Natural killer cell (primary cell): Measurements from ENCODE around the gene PLEK2. TPM values are rescaled to one million over a fixed set of nuclear protein-coding genes. Genes with fewer than 3 reads are reported as not detected.

Experiments used
- ATAC-seq, 3 donors: fragments of 150-1000 bp in 2 of 3; fragments of 200-7000 bp in 1 of 3; cut with Tn5 transposase; 1 replicate in 1 of 3; 2 replicates in 2 of 3; pipeline ENCODE4 v1.10.0; 2021; ENCODE audit warnings: mild to moderate bottlenecking in 2 of 3, moderate library complexity in 2 of 3
- DNase-seq, 2 donors: peaks; one replicate each; pipeline versions ENCODE4 v3.0.0 to v3.0.0-alpha.2; 2013 to 2021; ENCODE audit warnings: mixed read lengths in 1 of 2
- H3K27ac ChIP-seq: one replicate; pipeline ENCODE4 v1.5.1; 2013; ENCODE audit warnings: mild to moderate bottlenecking, low read length
- H3K27me3 ChIP-seq: one replicate; pipeline ENCODE4 v1.6.1; 2013; ENCODE audit warnings: low read length; ENCODE audit not compliant: control insufficient read depth, insufficient read depth
- H3K36me3 ChIP-seq: one replicate; pipeline ENCODE4 v1.6.1; 2013; ENCODE audit warnings: low read length; ENCODE audit not compliant: control insufficient read depth, insufficient read depth
- H3K4me1 ChIP-seq: one replicate; pipeline ENCODE4 v1.6.1; 2013; ENCODE audit warnings: low read length; ENCODE audit not compliant: control insufficient read depth, insufficient read depth
- H3K4me3 ChIP-seq: one replicate; pipeline ENCODE4 v1.5.1; 2013; ENCODE audit warnings: low read length
- H3K9me3 ChIP-seq: one replicate; pipeline ENCODE4 v1.6.1; 2013; ENCODE audit warnings: low read length; ENCODE audit not compliant: control insufficient read depth, insufficient read depth
- H3K27ac Mint-ChIP-seq, 2 donors: one replicate each; pipeline ENCODE4 v1.8.0; 2022; ENCODE audit warnings: mild to moderate bottlenecking in 2 of 2, mixed read lengths in 2 of 2, moderate library complexity in 1 of 2
- H3K27me3 Mint-ChIP-seq, 2 donors: one replicate each; pipeline ENCODE4 v1.8.0; 2022; ENCODE audit warnings: low read depth in 2 of 2, mixed read lengths in 2 of 2
- H3K36me3 Mint-ChIP-seq: one replicate; pipeline ENCODE4 v1.8.0; 2022; ENCODE audit warnings: mixed read lengths
- H3K4me1 Mint-ChIP-seq, 2 donors: one replicate each; pipeline ENCODE4 v1.8.0; 2022; ENCODE audit warnings: mixed read lengths in 2 of 2
- H3K4me3 Mint-ChIP-seq: one replicate; pipeline ENCODE4 v1.8.0; 2022; ENCODE audit warnings: mild to moderate bottlenecking, moderate library complexity, mixed read lengths
- H3K9me3 Mint-ChIP-seq, 2 donors: one replicate each; pipeline ENCODE4 v1.8.0; 2022; ENCODE audit warnings: mixed read lengths in 2 of 2
- WGBS: methylation state at CpG from one replicate; pipeline ENCODE4 v1.1.7; 2013; ENCODE audit warnings: missing lambda C conversion rate; ENCODE audit not compliant: insufficient coverage; 5-methylcytosine and 5-hydroxymethylcytosine counted together
- intact Hi-C: fragments of 100-400 bp; cut with micrococcal nuclease; formaldehyde crosslinking; loops from one replicate; pipeline ENCODE4 v1.14.2; 2022
- total RNA-seq, 4 donors: library from RNA; stranded (reverse); fragments of 120-200 nt in 1 of 4; gene quantifications; one replicate each; pipeline versions ENCODE4 v1.2.3 to v1.2.4, GENCODE V29; 2013 to 2022
- TF ChIP-seq, protein P1 (sequence below): fragments of 200-600 bp; IDR thresholded peaks from one replicate; pipeline ENCODE4 v1.8.0; 2022; ENCODE audit warnings: antibody characterized with exemption

Gene PLEK2
- total RNA-seq, 3 donors from 2014 or later (not counting 1 experiment from before 2014, with no cell fraction given), result not detected

DNA sequence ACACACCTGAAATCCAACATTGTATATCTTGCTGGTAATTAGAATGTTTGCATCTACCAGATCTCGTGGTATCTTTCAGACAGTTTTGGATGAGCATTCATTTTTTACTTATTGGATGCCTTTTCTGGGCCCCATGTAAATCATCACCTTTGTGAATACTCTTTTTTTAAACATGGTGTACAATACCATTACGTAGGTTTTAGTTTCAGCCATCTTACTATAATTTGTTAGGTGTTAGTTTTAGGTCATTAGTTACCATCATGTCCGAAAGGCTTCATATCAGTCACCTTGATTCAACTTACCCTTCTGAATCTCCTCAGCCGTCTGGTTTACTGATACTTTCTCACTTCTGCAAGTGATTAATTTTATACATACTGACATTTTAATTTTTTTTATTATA lies 46.5 kb downstream of the PLEK2 start:
- DNase-seq (no peak), ATAC-seq (no peak)
- no peaks in the 10 kb centered on the region for H3K27me3 ChIP-seq
- Mint-ChIP-seq H3K9me3 (no peaks in the 10 kb centered on the region), H3K27me3 (no peaks in the 10 kb centered on the region), H3K4me3 (no peak overlapping the region), H3K36me3 (peaks cover 10% of the 10 kb centered on the region), H3K27ac (no peak overlapping the region), H3K4me1 (peaks cover 41 to 43% of the 10 kb centered on the region in 2 donors)
- H3K27ac ChIP-seq, result no peak overlapping the region
- peaks cover 4% of the 10 kb centered on the region for H3K4me1 ChIP-seq
- H3K36me3 ChIP-seq, result peaks cover 53% of the 10 kb centered on the region
- TF ChIP-seq, protein P1, sequence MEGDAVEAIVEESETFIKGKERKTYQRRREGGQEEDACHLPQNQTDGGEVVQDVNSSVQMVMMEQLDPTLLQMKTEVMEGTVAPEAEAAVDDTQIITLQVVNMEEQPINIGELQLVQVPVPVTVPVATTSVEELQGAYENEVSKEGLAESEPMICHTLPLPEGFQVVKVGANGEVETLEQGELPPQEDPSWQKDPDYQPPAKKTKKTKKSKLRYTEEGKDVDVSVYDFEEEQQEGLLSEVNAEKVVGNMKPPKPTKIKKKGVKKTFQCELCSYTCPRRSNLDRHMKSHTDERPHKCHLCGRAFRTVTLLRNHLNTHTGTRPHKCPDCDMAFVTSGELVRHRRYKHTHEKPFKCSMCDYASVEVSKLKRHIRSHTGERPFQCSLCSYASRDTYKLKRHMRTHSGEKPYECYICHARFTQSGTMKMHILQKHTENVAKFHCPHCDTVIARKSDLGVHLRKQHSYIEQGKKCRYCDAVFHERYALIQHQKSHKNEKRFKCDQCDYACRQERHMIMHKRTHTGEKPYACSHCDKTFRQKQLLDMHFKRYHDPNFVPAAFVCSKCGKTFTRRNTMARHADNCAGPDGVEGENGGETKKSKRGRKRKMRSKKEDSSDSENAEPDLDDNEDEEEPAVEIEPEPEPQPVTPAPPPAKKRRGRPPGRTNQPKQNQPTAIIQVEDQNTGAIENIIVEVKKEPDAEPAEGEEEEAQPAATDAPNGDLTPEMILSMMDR, result no peak
- WGBS, result 100% methylated on average over 1 of the region's 4 CpGs
- H3K9me3 ChIP-seq, result no peaks in the 10 kb centered on the region
- intact Hi-C loops, result no loop called here
- no peak overlapping the region for H3K4me3 ChIP-seq

DNA sequence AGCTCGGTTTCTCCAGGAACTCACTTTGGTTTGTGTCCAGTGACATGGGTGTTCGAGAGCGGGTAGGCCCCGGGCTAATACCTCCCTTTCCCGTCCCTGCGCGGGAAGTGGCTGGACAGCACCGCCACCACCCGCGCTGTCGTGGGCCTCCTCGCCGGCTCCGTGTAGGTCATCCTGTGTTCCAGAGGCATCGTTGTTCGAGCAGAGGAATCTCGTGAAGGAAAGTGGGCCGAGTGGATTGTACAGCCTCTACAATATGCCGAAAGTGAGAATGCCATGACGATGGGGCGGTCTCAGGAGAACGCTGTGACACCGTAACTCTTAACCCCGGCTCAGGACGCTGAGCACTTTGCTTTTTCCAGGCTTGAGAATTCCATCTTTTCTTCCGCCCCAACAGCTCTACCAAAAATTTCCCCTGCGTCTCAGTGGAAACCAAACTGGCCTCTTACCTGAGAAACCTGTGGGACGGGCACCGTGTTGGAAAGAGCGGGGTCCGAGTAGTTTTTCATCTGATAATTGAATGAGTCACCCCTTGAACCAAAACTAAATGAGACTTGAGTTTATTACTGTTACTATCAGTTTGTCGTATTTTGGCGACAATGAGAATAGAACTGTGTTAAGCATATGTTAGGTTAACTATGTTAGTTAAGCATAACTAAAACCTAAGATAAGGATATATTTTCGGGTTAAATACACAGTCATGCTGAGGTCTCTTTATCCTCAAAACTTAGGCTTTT lies 51.3 kb downstream of the PLEK2 start:
- no peaks in the 10 kb centered on the region for H3K9me3 Mint-ChIP-seq
- Histone ChIP-seq H3K36me3 (peaks cover 14% of the 10 kb centered on the region), H3K4me3 (peak overlapping the region; percentile 82), H3K27me3 (no peaks in the 10 kb centered on the region), H3K27ac (peak overlapping the region; percentile 94), H3K4me1 (peaks cover 17% of the 10 kb centered on the region), H3K9me3 (no peaks in the 10 kb centered on the region)
- peak; percentile 22 to 39 (median 25) for ATAC-seq
- no peak for DNase-seq
- no peaks in the 10 kb centered on the region for H3K27me3 Mint-ChIP-seq
- peak overlapping the region; percentile 99 for H3K27ac Mint-ChIP-seq
- H3K4me1 Mint-ChIP-seq, result peaks cover 60 to 61% of the 10 kb centered on the region in 2 donors
- H3K36me3 Mint-ChIP-seq, result no peaks in the 10 kb centered on the region
- intact Hi-C loops, result loop anchor here (1.0 kb wide), 1 partner anchor 119 kb away; the partner anchor contains the start of gene PALS1
- WGBS, result under 1% methylated on average over 31 of the region's 34 CpGs
- peak overlapping the region; percentile 99 for H3K4me3 Mint-ChIP-seq
- TF ChIP-seq, protein P1, result no peak

DNA sequence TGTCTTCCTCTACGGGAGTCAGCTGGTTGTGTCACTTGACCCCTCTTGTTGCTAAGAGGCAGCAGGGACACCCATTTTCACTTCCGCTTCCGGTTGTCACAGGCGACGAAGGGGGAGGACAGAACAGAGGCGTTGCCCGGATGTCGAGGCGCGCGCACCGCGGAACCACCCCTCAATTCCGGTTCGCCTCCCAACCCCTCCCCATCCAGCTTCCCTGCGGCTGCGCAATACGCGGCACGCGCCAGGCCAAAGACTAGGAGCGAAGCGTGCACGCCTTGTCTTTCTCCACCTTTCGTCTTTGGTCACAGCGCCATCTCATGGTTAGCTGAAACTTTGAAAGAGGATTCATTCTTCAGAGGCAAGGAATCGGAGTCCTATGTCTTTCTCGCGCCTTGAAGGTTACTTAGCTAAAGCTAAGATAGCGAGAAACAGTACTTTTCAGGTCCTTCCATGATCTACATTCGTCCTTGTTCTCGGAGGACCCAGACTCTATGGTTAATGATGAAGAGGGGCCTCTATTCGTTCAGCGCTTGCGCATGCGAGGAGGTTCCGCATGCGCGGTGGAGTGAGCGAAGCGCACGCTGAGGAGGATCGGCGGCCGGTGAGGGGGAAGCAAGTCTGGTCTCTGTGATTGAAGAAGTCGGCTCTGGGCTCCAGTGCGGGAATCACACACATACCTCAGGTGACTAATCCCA lies 52.0 kb downstream of the PLEK2 start, which contains the start of the genes ATP6V1D and EIF2S1:
Gene ATP6V1D, minus strand, starts transcription at position 30 of the 695 bp plus-strand sequence. CDS start 106 bp downstream, outside the sequence.
Gene EIF2S1, plus strand, starts transcription at position 554 of the 695 bp plus-strand sequence. CDS start 4,440 bp downstream, outside the sequence.
- Mint-ChIP-seq H3K9me3 (no peaks in the 10 kb centered on the region), H3K27me3 (no peaks in the 10 kb centered on the region), H3K4me3 (peak within 1 kb of the TSS; percentile 99), H3K4me1 (peaks cover 64 to 66% of the 10 kb centered on the region in 2 donors), H3K36me3 (no peaks in the 10 kb centered on the region), H3K27ac (peak within 1 kb of the TSS; percentile 99)
- Histone ChIP-seq H3K4me1 (peaks cover 17% of the 10 kb centered on the region), H3K36me3 (peaks cover 7% of the 10 kb centered on the region), H3K9me3 (no peaks in the 10 kb centered on the region), H3K27me3 (no peaks in the 10 kb centered on the region), H3K4me3 (peak within 1 kb of the TSS; percentile 82), H3K27ac (peak within 1 kb of the TSS; percentile 94)
- WGBS, result under 1% methylated on average over 47 of the region's 47 CpGs
- ATAC-seq, result peak; percentile 90 to 98 (median 90)
- TF ChIP-seq, protein P1, result peak; percentile 99
- peak; percentile 99 to 100 for DNase-seq
- intact Hi-C loops, result loop anchor here (1.0 kb wide), 1 partner anchor 119 kb away; the partner anchor contains the start of gene PALS1
